Glutamatergic neuron (in vitro differentiated cells): ENCODE measurements around the gene MNAT1. TPM values are rescaled to one million over a fixed set of nuclear protein-coding genes. Genes with fewer than 3 reads are reported as not detected.
"Not testable (repeated sequence)": the region's sequence is repeated elsewhere in the genome, so short reads cannot be mapped to it uniquely, and the experiment has no call there.

Experiments
- DNase-seq: peaks from one replicate; pipeline ENCODE4 v3.0.0; 2022
- H3K27ac Mint-ChIP-seq: one replicate; pipeline ENCODE4 v1.8.0; 2020; ENCODE audit warnings: mild to moderate bottlenecking, mixed read lengths, inconsistent platforms; ENCODE audit not compliant: unreplicated experiment
- H3K27me3 Mint-ChIP-seq: one replicate; pipeline ENCODE4 v1.8.0; 2020; ENCODE audit warnings: mild to moderate bottlenecking, moderate library complexity, mixed read lengths, inconsistent platforms; ENCODE audit not compliant: unreplicated experiment
- H3K36me3 Mint-ChIP-seq: one replicate; pipeline ENCODE4 v1.8.0; 2020; ENCODE audit warnings: mild to moderate bottlenecking, mixed read lengths, inconsistent platforms; ENCODE audit not compliant: unreplicated experiment
- H3K4me1 Mint-ChIP-seq: one replicate; pipeline ENCODE4 v1.8.0; 2020; ENCODE audit warnings: mild to moderate bottlenecking, low read depth, mixed read lengths, inconsistent platforms; ENCODE audit not compliant: unreplicated experiment
- H3K4me3 Mint-ChIP-seq: one replicate; pipeline ENCODE4 v1.8.0; 2020; ENCODE audit warnings: mild to moderate bottlenecking, mixed read lengths, inconsistent platforms; ENCODE audit not compliant: unreplicated experiment
- H3K9me3 Mint-ChIP-seq: one replicate; pipeline ENCODE4 v1.8.0; 2020; ENCODE audit warnings: mild to moderate bottlenecking, moderate library complexity, mixed read lengths, inconsistent platforms; ENCODE audit not compliant: unreplicated experiment
- total RNA-seq: library from RNA; stranded (reverse); fragmentation: NEBNext Ultra II Directional; extraction: Animal tissue kit (Norgen Biotek cat#: 25700); gene quantifications from one replicate; pipeline ENCODE4 v1.2.1, GENCODE V29; 2021; ENCODE audit not compliant: unreplicated experiment
- TF ChIP-seq, protein P1 (sequence below): fragments of 200-600 bp; sonication (generic); IDR thresholded peaks from one replicate; pipeline ENCODE4 v1.5.0; 2021; ENCODE audit not compliant: partially characterized antibody, unreplicated experiment

Gene MNAT1
- total RNA-seq, 1 donor from 2014 or later: 45.2 TPM

DNA sequence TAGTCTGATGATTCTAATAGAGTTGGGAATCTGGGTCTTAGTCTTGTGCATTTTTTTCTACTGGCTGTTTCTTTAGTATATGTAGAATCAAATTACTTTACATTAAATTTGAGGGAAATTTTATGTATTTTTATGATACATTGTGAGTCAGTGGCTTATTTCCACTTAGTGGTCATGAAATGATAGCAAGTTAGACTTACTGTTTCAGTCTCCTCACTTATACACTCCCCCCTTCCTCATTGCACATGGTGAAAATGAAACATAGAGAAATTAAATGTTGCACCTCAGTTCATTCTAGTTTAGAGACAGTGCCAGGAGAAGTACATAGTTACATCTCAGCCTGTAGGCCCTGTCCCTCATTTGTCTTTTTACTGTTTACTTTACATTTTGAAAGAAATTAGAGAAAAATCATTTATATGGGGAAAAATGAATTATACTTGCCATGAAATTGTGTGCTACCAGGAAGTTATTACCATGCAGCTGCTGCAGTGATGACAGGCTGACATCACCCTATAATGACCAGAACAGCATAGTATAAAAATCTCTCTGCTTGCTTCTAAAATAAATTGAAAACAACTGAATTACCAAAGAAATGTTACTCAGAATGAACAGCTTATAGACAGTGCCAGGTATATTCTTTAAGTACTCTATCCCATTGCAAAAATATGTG, 133.1 kb downstream of the MNAT1 start:
- H3K27me3 Mint-ChIP-seq: no peaks in the 10 kb centered on the region
- no peaks in the 10 kb centered on the region for H3K36me3 Mint-ChIP-seq
- no peak overlapping the region for H3K27ac Mint-ChIP-seq
- no peak for DNase-seq
- TF ChIP-seq, protein P1, sequence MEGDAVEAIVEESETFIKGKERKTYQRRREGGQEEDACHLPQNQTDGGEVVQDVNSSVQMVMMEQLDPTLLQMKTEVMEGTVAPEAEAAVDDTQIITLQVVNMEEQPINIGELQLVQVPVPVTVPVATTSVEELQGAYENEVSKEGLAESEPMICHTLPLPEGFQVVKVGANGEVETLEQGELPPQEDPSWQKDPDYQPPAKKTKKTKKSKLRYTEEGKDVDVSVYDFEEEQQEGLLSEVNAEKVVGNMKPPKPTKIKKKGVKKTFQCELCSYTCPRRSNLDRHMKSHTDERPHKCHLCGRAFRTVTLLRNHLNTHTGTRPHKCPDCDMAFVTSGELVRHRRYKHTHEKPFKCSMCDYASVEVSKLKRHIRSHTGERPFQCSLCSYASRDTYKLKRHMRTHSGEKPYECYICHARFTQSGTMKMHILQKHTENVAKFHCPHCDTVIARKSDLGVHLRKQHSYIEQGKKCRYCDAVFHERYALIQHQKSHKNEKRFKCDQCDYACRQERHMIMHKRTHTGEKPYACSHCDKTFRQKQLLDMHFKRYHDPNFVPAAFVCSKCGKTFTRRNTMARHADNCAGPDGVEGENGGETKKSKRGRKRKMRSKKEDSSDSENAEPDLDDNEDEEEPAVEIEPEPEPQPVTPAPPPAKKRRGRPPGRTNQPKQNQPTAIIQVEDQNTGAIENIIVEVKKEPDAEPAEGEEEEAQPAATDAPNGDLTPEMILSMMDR: no peak
- peaks cover 5% of the 10 kb centered on the region for H3K4me1 Mint-ChIP-seq
- no peaks in the 10 kb centered on the region for H3K9me3 Mint-ChIP-seq
- H3K4me3 Mint-ChIP-seq: no peak overlapping the region

DNA sequence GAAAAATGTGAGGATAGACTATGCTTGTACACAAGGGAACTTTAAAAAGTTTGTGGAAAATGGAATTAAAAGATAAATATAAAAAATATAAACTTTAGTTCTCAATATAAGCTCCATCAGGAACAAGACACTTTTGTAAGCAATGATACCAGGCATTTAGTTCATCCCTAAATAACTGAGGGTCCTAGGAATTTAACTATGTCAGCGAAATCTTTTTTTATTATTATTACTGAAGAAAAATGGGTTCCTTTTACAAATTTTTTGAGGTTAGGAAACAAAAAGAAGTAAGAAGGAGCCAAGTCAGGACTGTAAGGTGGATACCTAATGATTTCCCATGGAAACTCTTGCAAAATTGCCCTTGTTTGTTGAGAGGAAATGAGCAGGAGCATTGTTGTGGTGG, 143.6 kb downstream of the MNAT1 start:
- Mint-ChIP-seq H3K27me3 (no peaks in the 10 kb centered on the region), H3K27ac (no peak overlapping the region), H3K4me1 (no peaks in the 10 kb centered on the region), H3K36me3 (peaks cover 10% of the 10 kb centered on the region), H3K9me3 (no peaks in the 10 kb centered on the region), H3K4me3 (no peak overlapping the region)
- TF ChIP-seq, protein P1: no peak
- no peak for DNase-seq

DNA sequence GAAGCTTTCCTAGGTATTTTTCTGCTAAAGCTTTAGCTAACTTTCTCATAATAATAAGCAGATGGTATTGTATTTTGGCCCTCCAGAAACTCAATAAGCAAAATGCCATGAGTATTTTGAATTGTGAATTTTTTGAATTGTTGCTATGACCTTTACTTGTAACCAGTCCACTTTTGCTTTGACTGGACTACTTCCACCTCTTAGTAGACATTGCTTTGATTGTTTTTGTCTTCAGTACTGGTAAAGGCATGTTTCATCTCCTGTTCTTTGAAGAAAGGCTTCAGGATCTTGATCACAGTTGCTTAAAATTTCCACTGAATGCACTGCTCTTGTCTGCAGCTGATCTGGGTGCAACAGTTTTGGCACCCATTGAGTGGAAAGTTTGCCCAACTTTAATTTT, 144.0 kb downstream of the MNAT1 start:
- no peaks in the 10 kb centered on the region for H3K27me3 Mint-ChIP-seq
- peaks cover under 1% of the 10 kb centered on the region for H3K9me3 Mint-ChIP-seq
- no peak for DNase-seq
- H3K4me1 Mint-ChIP-seq: no peaks in the 10 kb centered on the region
- no peak overlapping the region for H3K27ac Mint-ChIP-seq
- H3K36me3 Mint-ChIP-seq: peaks cover 11% of the 10 kb centered on the region
- H3K4me3 Mint-ChIP-seq: no peak overlapping the region
- TF ChIP-seq, protein P1: no peak

DNA sequence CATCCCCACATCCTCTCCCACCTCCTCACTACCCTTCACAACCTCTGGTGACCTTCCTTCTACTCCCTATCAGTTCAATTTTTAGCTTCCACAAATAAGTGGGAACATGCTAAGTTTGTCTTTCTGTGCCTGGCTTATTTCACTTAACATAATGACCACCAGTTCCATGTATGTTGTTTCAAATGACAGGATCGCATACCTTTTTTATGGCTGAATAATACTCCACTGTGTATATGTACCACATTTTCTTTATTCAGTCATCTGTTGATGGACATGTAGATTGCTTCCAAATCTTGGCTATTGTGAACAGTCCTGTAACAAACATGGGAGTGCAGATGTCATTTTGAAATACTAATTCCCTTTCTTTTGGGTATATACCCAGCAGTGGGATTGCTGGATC, 147.7 kb downstream of the MNAT1 start:
- TF ChIP-seq, protein P1: no peak
- Mint-ChIP-seq H3K36me3 (peaks cover 29% of the 10 kb centered on the region), H3K4me1 (no peaks in the 10 kb centered on the region), H3K4me3 (no peak overlapping the region), H3K27ac (no peak overlapping the region), H3K9me3 (peaks cover 3% of the 10 kb centered on the region), H3K27me3 (peaks cover 1% of the 10 kb centered on the region)
- DNase-seq: no peak

DNA sequence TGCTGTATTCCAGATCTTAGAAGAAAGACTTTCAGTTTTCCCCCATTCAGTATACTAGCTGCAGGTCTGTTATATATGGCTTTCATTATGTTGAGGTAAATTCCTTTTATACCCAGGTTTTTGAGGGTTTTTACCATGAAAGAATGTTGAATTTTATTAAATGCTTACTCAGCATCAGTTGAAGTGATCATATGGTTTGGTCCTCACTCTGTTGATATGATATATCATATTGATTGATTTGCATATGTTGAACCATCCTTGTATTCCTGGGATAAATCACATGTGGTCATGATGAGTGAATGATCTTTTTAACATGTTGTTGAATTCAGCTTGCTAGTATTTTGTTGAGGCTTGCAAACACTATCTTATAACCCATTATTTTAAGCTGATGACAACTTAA, 149.6 kb downstream of the MNAT1 start:
- no peak for DNase-seq
- Mint-ChIP-seq H3K27ac (no peak overlapping the region), H3K4me3 (no peak overlapping the region), H3K4me1 (no peaks in the 10 kb centered on the region), H3K9me3 (peaks cover 3% of the 10 kb centered on the region), H3K27me3 (peaks cover 1% of the 10 kb centered on the region), H3K36me3 (peaks cover 32% of the 10 kb centered on the region)
- TF ChIP-seq, protein P1: no peak

DNA sequence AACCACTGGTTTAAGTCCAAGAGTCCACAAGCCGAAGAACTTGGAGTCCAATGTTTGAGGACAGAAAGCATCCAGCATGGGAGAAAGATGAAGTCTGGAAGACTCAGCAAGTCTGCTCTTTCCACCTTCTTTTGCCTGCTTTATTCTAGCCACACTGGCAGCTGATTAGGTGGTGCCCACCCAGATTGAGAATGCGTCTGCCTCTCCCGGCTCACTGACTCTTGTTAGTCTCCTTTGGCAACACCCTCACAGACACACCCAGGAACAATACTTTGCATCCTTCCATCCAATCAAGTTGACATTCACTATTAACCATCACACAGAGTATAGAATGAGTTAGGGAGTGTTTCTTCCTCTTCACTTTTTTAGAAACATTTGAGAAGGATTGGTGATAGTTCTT, 156.1 kb downstream of the MNAT1 start:
- H3K4me3 Mint-ChIP-seq, H3K4me1 Mint-ChIP-seq, H3K27me3 Mint-ChIP-seq, DNase-seq, H3K27ac Mint-ChIP-seq, H3K36me3 Mint-ChIP-seq, H3K9me3 Mint-ChIP-seq: not testable (repeated sequence)
